T-helper 1 cell treated with Interleukin-12 subunit alpha and Interleukin-12 subunit beta and Interleukin-4 antibody, amounts not matched to agents 30 ng/mL and 1 ng/mL, for 36 hours (primary cell): ENCODE results near the gene COL9A3. TPM values are rescaled to one million over a fixed set of nuclear protein-coding genes. Genes with fewer than 3 reads are reported as not detected.

ENCODE experiments used
- intact Hi-C: fragments of 100-400 bp; cut with micrococcal nuclease; formaldehyde crosslinking; loops from one replicate; pipeline ENCODE4 v1.15.1; 2024
- total RNA-seq: library from RNA; stranded (reverse); gene quantifications from 2 replicates; pipeline ENCODE4 v1.2.3, GENCODE V29; 2022

COL9A3 gene
- total RNA-seq, 1 donor from 2014 or later, result 0.15 TPM

DNA sequence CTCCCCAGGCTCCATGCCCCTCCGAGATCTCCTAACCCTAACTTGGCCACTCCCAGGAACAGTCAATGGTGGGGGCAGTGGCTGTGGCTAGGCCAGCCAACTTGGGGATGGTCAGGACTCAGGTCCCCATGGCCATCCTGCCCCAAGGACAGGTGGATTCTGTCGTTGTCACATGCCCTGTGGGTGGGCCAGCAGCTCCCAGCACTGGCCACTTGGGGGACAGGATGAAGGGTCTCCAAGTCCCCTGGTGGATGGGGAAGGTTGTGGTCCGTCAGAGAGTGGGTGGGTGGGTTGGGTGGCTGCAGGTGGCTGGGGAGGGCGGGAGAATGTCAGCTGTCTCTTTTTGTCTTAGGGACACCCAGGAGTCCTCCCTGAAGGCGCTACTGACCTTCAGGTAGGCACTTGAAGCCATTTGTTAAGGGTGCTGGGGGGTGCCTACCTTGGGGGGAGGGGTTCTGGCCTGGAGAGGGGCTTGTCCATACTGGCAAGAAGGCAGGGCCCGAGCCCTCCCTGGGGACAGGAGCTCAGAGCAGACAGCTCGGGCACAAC is 5.5 kb downstream of the COL9A3 start:
- intact Hi-C loops, result no loop called here

DNA sequence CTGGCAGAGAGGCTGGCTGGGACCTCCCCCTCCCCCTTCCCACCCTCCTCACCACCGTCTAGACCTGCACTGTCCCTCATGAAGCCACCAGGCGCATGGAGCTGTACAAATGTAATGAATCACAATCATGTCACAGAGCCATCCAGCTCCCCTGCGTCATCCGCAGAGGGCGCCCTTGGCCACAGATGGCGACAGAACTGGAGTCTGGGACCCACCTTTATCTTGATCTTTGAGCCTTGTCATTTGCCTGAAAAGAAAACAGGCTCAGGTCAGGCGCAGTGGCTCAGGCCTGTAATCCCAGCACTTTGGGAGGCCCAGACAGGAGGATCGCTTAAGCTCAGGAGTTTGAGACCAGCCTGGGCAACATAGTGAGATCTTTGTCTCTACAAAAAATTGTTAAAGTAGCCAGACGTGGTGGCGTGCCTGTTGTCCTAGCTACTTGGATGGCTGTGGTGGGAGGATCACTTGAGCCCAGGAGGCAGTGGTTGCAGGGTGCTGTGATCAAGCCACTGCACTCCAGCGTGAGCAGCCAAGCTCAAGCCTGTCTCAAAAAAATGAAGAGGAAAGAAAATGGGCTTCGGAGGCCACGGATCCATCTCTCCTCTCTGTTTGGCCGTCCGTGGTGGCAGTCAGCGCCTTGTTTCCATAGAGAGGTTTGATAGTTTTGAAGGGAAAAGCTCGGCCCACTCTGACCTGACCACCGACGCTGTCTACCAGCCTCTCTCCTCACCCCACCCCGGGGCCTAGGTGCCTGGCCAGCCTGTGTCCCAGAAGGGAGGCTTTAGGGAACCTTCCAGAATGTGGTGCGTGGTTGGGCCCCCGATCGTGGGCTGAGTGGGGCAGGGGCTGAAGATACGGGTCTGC is 6.2 kb downstream of the COL9A3 start:
- intact Hi-C loops, result loop anchor here (1.0 kb wide), 1 partner anchor 186 kb away; no protein-coding TSS in a partner anchor

DNA sequence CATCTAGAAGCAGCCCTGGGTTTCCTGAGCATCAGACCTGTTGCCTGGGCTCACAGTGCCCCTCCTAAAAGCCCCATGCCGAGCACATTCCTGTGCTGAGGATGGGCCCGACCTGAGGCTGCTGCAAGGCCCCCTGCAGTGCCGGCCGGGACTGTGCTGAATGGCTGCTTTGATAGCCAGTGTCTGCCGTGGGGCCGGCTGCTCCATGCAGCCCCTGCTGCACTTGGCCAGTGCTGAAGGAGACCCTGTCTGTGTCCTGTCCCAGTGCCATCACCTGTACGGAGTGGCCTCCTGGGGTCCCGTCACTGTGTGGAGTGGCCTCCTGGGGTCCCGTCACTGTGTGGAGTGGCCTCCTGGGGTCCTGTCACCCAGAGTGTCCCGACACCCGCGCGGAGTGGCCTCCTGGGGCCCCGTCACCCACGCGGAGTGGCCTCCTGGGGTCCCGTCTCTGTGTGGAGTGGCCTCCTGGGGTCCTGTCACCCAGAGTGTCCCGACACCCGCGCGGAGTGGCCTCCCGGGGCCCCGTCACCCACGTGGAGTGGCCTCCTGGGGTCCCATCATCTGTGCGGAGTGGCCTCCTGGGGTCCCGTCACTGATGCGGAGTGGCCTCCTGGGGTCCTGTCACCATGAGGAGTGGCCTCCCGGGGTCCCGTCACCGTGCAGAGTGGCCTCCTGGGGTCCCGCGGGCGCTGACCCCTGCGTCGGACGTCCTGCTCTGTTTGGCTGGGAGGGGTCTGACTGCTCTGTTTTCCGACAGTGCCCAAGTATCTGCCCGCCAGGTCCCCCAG is 7.0 kb downstream of the COL9A3 start:
- intact Hi-C loops, result loop anchor here (1.0 to 2.0 kb wide), 3 partner anchors 29 to 185 kb away; partner anchors contain the start of gene TCFL5

DNA sequence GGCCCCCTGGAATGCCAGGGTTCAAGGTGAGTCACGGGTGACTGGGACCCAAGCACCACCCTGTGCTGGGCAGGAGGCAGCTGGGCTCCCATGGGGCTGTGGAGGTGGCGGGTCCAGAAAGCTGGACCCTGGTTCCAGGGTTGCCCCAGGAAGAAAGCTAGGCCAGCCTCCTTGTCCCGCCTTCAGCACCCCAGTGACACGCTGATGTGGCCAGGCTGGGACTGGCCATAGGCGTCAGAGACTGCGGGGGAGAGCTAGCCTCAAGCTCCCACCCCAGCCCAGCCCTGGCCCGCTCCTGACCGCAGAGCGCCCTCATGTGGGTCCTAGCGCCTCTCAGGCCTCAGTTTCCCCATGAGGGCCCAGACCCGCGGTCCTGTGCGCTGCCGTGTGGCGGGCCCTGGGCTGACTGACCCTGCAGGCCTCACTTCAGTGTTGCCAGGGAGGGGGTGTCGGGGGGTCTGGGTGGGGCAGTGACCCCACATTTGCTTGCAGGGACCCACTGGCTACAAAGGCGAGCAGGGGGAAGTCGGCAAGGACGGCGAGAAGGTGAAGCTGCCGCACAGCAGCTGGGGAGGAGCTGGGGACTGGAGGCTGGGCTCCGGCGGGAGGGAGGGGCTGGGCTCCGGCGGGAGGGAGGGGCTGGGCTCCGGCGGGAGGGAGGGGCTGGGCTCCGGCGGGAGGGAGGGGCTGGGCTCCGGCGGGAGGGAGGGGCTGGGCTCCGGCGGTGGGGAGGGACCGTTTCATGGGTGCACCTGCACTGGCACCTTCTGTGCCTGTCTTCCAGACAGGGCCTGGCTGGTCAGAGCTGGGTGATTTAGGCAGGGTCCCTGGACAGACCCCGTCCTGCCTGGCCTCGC is 7.9 kb downstream of the COL9A3 start:
- intact Hi-C loops, result loop anchor here (2.0 kb wide), 2 partner anchors 30 to 36 kb away; partner anchors contain the start of gene TCFL5

DNA sequence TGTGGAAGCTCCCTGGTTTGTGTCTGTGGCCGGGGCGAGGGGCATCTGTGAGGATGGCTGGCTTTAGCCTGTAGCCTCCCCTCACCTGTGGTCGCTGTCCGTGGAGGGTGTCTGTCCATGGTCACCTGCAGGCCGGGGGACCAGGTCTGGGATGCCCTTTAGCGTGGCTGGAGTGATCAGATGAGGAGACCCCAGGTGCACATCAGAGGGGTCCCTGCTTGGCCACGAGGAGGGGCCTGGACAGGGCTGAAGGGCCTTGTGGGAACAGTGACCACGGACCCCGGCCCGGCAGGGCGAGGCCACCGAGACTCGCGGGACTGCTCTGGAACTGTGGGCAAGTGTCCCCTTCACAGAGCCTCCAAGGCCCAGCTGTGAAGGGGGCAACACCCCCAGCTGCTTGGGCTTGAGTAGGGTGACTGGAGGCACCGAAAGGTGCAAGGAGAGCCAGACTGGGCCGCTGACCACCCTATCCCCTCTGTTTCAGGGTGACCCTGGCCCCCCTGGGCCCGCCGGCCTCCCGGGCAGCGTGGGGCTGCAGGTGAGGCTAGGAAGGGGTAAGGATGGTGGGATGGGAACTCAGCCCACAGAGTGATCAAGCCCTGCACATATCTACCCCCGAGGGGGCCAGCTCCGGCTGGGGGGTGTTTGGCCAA is 8.6 kb downstream of the COL9A3 start:
- intact Hi-C loops, result loop anchor here (2.0 kb wide), 2 partner anchors 31 to 35 kb away; partner anchors contain the start of gene TCFL5

DNA sequence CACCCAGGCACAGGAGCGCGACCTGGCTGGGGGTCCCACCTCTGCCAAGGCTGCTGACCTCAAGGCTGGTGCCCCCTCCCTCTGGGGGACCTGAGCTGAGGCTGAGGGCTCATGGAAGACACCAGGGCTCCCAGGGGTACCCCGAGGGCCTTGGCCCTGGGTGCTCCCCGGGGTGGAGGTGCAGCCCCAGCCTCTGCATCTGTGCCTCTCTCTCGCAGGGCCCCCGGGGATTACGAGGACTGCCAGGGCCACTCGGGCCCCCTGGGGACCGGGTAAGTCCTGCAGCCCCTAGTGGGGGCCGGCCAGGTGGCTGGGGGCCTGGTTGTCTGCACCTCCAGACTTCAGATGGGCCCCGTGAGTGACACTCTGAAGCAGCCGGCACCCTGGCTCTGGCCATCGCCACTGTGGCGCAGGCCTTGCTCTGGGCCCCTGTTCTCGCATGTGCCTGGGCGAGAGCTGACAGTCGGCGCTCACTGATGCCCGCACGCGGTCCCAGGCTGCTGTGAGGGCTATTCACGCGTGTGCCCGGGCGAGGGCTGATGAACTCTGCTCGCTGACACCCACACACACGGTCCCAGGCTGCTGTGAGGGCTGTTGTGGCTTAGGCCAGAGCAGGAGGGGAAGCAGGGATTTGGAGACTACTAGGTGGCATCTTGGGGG is 9.3 kb downstream of the COL9A3 start:
- intact Hi-C loops, result loop anchor here (2.0 kb wide), 2 partner anchors 31 to 35 kb away; partner anchors contain the start of gene TCFL5

DNA sequence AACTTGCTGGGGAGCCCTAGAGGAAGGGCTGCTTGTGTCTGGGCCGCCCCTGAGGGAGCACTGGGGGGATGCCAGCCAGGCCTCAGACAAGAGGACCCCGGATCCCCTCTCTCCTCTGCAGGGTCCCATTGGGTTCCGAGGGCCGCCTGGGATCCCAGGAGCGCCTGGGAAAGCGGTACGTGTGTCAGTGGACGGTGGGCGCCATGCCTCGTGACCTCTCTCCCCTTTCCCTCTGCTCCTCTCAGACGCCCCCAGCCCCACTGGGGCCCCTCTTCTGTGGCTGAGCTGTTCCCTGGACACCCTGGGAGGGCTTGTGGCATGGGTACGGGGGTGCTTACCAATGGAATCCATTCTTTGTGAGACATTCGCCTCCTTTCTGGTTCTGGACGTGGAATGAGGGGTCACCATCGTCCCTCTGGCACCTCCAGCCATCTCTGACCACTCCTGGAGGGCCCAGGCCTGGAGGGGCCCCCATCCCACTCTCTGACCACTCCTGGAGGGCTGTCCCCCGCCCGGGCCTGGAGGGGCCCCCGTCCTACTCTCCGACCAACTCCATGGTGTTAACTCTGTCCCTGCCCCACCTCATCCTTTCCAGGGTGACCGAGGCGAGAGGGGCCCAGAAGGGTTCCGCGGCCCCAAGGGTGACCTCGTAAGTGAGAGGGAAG is 9.9 kb downstream of the COL9A3 start:
- intact Hi-C loops, result no loop called here

DNA sequence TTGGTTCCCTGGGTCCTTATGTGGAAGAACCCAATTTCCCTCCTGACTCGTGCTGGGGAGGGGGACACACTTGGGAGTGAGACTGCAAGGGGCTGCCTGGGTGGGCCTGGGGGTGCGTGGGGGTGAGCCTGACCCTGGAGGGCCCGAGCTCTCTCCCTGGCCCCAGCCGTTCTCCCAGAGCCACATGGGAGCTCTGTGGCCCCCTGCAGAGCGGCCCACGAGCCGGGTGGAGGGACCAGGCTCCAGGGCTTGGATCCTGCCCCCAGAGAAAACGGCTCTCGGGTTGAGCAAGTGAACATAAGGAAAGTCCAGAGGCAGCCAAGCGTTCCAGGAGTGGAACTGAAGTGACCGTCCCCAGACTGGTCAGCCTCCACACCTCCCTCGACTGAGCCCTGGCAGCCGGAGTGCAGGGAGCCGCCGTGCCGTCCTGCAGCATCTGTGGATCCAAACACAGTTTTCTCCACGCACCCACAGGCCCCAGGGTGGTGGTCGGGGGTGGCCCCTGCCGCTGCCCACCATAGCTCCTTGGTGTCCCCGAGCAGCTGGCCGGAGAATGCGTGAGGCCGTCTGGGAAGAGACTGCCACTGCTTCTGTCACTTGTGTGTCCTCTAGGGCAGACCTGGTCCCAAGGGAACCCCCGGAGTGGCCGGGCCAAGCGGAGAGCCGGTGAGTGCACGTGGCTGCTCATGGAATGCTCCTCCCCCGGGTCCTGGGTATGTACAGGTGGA is 10.6 kb downstream of the COL9A3 start:
- intact Hi-C loops, result no loop called here

DNA sequence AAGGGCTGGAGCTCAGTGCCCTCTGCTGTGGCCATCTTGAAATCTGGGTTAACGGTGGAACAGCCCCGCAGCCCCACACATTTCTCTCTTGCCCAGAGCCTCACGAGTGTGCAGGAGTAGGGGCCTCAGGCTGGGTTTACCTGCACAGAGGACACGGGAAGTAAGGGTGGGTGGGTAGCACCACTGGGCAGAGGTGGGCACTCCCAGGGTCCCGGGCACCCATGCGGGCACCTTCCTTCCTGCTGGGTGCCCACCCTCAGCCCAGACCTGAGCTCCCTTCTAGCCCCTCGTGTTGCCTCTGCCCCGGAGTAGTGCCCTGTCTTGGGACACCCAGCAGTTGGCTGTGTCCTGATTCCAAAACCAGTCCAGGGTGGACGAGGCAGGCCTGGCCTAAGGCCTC is 11.2 kb downstream of the COL9A3 start:
- intact Hi-C loops, result no loop called here

DNA sequence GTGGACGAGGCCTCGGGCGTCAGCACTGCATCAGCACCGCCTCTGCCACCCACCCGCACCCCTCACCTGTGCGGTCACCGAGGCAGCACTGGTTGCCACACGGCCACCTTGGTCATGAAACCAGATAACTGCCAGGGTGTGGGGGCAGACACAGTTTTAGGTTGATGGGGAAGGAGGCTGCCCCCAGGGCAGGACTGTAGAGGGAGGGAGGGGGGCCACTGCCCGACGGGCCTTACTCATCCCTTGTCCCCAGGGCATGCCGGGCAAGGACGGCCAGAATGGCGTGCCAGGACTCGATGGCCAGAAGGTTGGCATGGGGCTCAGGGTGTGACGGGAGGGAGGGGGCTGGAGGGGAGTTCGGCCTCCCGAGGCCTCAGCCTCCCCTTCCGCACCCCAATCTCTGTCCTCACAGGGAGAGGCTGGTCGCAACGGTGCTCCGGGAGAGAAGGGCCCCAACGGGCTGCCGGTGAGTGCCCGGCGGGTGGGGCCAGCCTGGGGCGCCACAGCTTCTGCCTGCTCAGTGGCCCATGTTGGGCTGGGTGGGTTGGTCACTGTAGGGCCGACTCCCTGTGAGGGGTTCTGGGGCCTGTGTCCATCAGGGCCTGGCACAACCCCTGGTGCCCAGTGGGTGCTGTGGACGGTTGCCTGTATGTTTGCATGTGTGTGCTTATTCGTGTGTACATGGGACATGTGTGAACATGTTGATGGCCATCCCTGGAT is 11.8 kb downstream of the COL9A3 start:
- intact Hi-C loops, result no loop called here

DNA sequence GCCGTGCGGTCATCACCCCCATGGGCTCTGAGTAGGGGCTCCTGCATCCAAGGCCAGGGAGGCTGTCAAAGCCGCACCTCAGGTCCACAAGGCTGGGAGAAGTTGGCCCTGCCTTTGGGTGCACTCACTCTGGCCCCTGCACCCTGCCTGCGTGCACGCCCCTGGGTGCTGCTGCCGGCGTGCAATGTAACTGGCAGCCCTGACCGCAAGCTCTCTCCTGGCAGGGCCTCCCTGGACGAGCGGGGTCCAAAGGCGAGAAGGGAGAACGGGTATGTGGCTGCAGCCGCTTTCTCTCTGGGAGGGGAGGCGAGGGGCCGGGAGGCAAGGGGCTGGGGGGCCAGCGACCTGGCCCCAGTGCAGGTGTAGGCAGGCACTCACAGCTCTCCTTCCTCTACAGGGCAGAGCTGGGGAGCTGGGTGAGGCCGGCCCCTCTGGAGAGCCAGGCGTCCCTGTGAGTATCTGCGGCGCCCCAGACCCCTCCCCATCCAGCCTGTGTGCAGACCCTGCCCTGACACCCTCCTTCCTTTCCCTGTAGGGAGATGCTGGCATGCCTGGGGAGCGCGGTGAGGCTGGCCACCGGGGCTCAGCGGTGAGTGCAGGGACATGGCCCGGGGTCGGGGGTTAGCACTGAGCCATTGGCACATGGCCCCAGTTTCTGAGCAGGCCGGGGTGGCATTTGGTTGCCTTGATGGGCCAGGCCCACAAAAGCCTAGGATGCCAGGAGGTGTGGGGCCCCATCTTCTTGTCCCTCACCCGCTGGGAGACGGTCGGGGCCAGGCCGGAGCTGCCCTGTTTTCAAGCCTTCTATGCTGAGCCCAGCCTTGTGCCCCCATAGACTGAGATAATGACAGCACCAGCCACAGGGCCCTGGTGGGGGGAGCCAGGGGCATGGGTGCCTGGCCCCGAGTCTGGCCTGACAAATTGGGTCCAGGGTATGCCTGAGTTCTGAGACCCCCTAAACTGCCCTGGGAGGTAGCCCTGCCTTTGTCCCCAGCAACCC is 12.7 kb downstream of the COL9A3 start:
- intact Hi-C loops, result no loop called here

DNA sequence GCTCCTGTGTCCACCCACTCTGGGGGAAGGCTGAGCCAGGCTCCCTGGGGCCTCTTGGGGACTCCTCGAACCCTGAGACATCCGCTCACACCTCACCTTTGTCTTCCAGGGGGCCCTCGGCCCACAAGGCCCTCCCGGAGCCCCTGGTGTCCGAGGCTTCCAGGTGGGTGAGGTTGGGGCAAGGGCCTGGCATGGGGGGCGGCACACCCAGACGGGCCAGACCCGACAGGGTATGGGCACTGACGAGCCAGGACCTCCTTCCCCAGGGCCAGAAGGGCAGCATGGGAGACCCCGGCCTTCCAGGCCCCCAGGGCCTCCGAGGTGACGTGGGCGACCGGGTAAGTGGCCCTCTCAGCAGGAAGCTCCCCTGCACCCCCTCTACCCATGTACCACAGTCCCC is 13.4 kb downstream of the COL9A3 start:
- intact Hi-C loops, result no loop called here

DNA sequence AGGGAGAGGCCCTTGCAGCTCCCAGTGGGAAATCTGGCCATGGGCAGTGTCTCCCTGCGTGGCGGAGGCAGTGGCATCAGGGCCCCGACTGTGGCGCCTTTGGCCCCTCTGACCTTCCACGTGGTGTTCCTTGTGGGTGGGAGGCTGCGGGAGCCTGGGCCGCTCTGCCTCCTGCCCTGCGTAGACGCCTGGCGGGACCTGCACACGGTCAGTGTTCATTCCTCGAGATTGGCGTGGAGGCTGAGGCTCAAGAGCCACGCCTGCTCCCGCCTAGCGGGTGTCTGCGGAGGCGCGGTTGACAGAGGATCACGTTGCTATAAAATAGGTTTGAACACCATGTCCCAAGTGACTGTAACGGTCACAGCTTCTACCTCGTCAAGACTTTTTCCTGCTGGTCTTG is 14.0 kb downstream of the COL9A3 start:
- intact Hi-C loops, result no loop called here

DNA sequence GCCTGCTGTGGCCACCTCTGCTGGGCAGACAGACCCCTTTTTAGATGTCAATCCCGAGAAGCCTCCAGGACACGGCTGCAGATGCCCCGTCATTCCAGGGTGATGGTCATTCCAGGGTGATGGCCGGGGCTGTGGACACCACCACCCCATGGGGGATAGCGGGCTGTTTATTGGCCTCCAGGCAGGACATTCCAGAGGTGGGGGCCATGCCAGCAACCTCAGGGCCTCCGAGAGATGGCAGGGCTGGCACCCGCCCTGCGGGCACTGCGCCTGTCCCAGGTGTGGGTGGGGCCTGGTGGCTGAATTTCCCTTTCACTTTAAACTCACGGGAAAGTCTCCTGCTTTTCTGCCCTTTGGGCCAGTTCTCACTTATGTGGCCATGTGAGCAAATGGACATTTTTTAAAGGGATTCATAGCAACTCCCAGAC is 14.5 kb downstream of the COL9A3 start:
- intact Hi-C loops, result no loop called here

DNA sequence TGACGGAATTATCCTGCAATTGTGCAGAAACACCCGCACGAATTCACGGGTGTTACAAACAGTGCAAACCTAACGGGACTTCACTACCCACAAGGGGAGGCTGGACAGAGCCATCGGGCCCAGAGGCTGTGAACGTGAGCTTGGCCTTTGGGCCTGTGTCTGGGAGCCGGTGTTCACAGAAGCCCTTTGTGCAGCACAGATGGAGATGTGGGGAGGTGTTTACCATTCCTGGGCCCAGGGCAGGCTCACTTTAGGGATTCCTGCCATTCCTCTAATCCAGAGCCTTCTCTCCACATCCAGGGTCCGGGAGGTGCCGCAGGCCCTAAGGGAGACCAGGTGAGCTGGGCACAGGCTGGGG is 15.0 kb downstream of the COL9A3 start:
- intact Hi-C loops, result no loop called here

DNA sequence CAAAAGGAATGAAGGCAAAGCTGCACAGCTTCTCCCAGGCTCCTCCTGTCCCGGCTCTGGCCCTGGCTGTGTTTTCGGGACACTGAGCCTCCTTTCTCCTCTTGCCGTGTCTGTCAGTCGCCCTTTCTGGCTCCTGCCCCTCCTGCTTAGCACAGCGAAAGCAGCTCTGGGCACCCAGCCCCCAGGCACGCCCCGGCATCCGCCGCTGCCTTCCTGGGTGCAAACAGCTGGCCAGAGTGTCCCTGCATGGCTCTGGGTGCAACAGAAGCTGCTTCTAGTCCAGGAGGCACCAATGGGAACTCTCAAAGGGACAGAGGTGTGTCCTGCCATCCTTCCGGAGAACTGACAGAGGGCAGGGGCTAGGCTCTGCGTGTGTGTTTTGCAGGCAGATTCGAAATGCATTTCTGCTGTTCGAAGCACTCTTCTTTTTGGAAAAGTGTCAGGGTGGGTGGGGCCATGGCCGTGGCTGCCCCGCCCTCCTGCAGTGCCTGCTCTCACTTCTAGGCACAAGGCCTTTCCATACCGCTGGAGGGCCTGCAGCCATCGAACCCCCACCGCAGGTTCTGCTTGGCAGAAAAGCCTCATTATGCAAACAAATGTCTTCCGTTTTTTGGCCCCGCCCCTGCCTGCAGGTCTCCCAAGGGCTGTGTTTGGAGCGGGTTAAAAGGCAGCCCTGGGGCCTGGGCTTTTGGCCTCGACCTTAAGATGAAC is 15.5 kb downstream of the COL9A3 start:
- intact Hi-C loops, result no loop called here
